Activated CD4-positive, alpha-beta T cell treated with anti-CD3 and anti-CD28 coated beads, Interleukin-2, amount 50 U/mL, for 1 hour (primary cell): ENCODE measurements around the gene PAQR8.
A peak's percentile ranks its signal among the peaks of the same experiment; 100 is the strongest.
"Not testable (repeated sequence)": the region's sequence is repeated elsewhere in the genome, so short reads cannot be mapped to it uniquely, and the experiment has no call there.

Experiments used
- DNase-seq: peaks from one replicate; pipeline ENCODE4 v3.0.0-alpha.2; 2020

The PAQR8 gene

DNA sequence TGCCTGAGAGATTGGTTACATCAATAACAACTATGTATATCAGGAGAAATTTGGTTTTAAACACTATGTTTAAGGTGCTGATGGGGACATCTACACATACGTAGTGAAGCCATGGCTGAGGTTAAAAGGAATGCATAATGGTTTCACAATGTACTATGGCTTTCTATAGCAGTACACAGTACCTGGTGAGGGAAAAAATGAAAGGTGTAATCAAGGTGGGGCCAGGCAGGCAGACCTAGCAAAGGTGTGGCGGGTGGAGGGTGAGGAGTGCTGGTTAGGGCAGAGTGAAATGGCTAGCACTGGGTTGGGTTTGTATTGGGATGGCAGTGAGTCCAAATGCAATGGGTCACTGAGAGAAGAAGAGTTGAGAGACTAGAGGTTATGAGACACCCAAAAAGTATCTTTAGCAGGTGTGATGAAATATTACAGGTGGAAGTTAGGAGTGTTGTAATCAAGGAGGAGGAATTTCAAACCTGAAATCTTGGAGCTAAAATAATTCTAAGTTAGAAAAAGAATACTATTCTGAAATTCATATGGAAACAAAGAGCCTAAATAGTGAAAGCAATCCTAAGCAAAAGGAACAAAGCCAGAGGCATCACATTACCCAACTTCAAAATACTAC is 22.3 kb downstream of the PAQR8 start:
- no peak for DNase-seq

- DNase-seq, result no peak
These were observed 23.1 kb downstream of the PAQR8 start for GRCh38 chr6:52385074-52385473.

DNA sequence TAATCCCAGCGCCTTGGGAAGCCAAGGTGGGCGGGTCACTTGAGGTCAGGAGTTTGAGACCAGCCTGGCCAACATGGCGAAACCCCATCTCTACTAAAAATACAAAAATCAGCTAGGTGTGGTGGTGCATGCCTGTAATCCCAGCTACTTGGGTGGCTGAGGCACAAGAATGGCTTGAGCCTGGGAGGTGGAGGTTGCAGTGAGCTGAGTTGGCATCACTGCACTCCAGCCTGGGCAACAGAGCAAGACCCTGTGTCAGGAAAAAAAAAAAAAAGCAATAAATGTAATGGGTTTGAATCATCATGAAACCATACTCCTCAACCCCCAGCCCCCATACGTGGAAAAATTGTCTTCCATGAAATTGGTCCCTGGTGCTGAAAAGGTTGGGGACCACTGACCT is 26.2 kb downstream of the PAQR8 start:
- DNase-seq, result not testable (repeated sequence)

- no peak for DNase-seq
These were observed 26.8 kb downstream of the PAQR8 start for GRCh38 chr6:52388790-52389189.

GRCh38 chr6:52389264-52389625 is 27.3 kb downstream of the PAQR8 start:
- no peak for DNase-seq

DNA sequence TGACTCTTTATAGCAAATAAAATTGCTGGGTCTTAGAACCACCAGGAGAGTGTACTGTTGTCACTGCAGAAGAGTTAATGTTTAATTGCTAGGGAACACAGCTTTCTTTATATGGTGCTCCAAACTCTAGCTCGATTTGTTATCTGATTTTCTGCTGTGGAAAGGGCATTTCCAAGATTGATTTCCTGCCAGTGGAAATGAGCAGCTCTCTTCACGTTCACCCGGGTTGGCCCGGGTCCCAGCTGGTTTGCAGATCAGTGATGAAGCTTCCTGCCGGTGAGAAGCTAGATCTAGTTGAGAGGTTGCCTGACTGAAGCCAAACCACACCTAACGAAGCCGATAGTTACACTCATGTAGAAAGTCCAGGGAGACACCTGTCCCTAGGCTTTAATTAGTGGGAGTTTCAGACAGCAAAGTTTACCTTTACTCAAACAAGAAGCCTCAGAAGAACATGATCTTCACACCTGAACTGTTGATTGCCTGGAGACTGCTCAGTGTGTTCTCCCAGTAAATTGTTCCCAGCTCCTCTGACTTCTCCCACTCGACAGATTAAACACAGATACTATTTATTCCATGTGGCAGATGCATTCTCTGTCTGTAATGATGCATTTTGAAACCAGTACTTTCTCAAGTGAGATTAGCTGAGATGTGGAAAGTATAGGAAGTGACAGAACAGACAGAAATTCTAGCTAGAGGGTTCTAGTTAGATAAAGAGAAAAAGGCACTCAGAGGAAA is 27.8 kb downstream of the PAQR8 start:
- DNase-seq, result peak; percentile 39

GRCh38 chr6:52390361-52390727 is 28.4 kb downstream of the PAQR8 start:
- DNase-seq, result peak; percentile 47

DNA sequence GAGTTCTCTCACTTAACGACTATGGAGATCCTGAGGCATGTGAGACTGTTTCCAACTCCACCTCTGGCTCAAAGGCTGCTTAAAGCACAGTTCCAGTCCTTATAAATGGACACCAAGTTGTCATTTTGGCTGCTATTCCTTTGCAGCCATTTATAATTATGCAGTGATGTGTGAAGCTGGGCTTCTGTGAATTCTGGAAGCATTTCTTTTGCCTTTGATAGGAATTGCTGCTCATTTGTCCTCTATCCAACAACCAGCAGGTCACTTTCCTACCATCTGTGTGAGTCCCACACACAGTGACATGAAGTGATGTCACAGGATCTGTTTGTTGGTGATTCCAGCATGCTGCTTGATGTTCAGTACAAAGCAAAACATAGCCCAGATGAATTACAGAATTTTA is 29.6 kb downstream of the PAQR8 start:
- DNase-seq, result no peak

DNA sequence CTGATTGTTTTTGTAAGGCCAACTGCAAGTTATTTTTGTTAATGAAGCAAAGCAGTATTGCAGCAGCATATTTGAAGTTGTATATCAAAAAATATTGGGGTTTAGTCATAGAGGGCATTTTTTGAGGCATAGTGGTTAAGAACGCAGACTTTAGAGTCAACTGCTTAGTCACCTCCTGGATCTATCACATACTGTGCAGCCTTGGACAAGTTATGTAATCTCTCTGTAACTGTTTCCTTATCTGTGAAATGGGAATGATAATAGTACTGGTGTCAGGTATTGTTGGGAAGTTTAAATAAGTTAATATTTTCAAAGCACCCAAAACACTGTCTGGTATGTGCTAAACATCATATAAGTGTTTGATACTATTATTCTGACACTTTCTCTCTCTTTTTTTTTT is 31.0 kb downstream of the PAQR8 start:
- no peak for DNase-seq

GRCh38 chr6:52393780-52394179 is 31.8 kb downstream of the PAQR8 start:
- DNase-seq, result no peak

- DNase-seq, result no peak
These were observed 32.3 kb downstream of the PAQR8 start for GRCh38 chr6:52394251-52394666.

DNA sequence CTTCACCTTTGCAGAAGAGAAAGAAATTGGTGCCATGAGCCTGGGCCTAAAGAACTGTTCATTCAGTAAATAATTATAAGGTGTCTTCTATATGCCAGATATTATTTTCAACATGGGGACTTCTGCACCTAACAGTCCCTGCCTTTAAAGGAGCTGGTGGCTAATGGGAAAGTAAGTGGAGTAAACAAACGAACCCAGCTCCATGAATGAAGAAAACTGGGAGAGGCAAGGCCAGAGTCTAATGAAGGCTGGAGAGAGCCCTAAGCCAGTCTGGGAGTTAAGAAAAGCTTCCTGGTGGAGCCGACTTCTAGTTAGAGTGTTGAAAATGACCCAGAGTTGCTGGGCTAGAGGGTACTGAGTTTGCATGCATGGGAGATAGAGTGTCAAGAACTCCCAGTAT is 34.0 kb downstream of the PAQR8 start:
- no peak for DNase-seq

- DNase-seq, result no peak
These were observed 37.8 kb downstream of the PAQR8 start for GRCh38 chr6:52399511-52400312.

DNA sequence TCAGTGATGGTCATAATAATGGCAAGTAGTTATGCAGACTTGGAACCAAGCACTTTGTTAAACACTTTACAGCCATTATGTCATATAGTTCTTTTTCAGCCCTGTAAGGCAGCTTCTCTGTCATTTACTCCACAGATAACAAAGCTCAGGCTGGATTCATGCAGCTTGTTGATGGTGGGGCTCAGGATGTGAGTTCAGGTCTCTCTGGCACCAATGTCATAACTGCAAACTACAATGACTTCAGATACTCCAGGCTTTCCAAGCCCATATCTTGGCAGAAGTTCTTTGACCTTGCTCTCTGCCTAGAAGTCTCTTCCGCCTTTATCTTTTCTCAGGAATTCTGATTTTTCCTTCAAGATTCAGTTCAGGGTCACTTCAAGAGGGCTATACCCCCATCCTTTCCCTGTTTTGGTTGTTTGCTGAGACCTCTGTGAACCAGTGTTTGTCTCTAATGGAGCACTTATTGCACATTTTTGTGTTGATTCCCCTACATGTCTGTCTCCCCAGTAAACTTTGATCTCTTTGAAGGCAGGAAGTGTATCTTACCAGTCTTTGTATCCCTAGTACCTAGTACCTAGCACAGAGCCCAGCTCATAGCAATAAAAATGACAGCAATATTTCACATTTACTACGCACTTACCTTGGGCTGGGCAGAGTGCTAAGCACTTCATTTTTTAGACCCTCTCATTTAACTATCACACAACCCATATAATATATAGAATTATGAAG is 38.5 kb downstream of the PAQR8 start:
- no peak for DNase-seq

GRCh38 chr6:52403086-52403485 is 41.1 kb downstream of the PAQR8 start:
- DNase-seq, result no peak

DNA sequence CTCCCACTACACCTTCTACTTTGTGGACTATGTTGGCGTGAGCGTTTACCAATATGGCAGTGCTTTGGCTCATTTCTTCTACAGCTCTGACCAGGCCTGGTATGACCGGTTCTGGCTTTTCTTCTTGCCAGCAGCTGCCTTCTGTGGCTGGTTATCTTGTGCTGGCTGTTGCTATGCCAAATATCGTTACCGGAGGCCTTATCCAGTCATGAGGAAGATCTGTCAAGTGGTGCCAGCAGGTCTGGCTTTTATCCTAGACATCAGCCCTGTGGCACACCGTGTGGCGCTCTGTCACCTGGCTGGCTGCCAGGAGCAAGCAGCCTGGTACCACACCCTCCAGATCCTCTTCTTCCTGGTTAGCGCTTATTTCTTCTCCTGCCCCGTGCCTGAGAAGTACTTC is 41.7 kb downstream of the PAQR8 start:
- DNase-seq, result no peak

- no peak for DNase-seq
These were observed 43.3 kb downstream of the PAQR8 start for GRCh38 chr6:52405243-52405642.

DNA sequence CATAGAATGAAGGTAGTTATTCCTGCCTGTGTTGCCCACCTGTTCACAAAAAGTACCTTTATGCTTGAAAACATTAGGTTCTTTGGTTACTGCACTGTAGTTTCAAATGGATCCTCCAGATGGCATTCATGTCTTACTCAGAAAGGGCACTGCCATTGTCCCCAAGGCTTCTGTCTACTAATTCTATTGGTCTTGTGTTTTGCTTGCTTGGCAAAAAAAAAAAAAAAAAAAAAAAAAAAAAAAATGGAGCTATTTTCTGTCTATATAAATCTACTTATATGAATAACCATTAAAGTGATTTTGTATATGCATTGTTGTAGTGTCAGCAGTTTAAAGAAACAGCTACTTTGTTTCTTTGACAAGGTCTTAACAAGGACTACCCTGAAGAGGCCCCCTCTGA is 45.5 kb downstream of the PAQR8 start:
- no peak for DNase-seq

DNA sequence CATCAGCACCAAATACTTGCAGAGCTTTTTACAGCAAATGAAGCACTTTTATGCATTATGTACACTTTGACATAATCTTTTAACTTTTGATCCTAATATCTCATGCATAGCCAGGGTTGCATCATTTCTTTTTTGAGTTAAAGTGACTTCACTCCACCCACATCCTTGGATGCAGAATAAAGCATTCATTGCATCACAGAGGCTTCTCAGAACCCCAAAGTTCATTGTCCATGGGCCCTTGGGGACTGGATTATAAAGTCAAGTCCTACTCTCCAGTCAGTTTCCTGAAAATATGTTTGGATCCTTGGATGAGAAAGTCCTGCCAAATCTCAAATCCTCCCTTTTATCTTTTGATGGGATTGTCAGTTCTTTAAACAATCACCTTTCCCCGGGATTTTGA is 47.5 kb downstream of the PAQR8 start:
- DNase-seq, result no peak

- no peak for DNase-seq
These were observed 49.0 kb downstream of the PAQR8 start for GRCh38 chr6:52410979-52411378.

- DNase-seq, result no peak
These were observed 50.0 kb downstream of the PAQR8 start for GRCh38 chr6:52411911-52412310.

DNA sequence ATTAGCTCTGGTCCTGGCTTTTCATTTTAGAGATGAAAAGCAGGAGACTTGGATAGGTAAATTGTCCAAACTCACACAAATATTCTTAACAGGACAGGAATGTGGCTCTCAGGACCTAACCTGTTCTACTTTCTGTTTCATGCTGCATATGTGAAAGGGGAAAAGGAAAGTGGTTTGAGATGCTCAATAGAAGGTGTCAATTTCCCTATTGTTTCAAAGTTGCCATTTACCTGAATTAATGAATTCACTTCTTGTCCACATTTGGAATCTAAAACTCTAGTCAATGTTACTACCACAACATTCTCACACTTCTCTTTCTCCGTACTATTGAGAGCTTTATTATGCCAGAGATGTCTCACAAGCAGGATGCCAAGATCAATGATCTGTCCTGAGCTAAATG is 53.4 kb downstream of the PAQR8 start:
- no peak for DNase-seq

- DNase-seq, result no peak
These were observed 54.1 kb downstream of the PAQR8 start for GRCh38 chr6:52415917-52416628.
